Stomach (tissue), 9 donors: ENCODE results near the gene NAA38. TPM values are rescaled to one million over a fixed set of nuclear protein-coding genes. Genes with fewer than 3 reads are reported as not detected.
"Not testable (repeated sequence)": the region's sequence is repeated elsewhere in the genome, so short reads cannot be mapped to it uniquely, and the experiment has no call there.

ENCODE experiments used
- DNase-seq, 2 donors: peaks; one replicate each; pipeline versions ENCODE4 v3.0.0 to v3.0.0-alpha.2; 2013 to 2019
- H3K27ac ChIP-seq, 5 donors: fragments of 200-600 bp in 4 of 5; sonication (generic) in 4 of 5; one replicate each; pipeline ENCODE4 v1.5.1; 2013 to 2019; ENCODE audit warnings: mild to moderate bottlenecking in 1 of 5, moderate library complexity in 1 of 5
- H3K27me3 ChIP-seq, 3 donors: fragments of 200-600 bp; sonication (generic); one replicate each; pipeline ENCODE4 v1.5.1; 2017 to 2019; ENCODE audit warnings: mixed run types in 1 of 3
- H3K36me3 ChIP-seq, 4 donors: fragments of 200-600 bp; sonication (generic); 1 replicate in 3 of 4; 2 replicates in 1 of 4; pipeline ENCODE4 v1.5.1; 2016 to 2019
- H3K4me1 ChIP-seq, 4 donors: fragments of 200-600 bp; sonication (generic); one replicate each; pipeline ENCODE4 v1.5.1; 2016 to 2019
- H3K4me3 ChIP-seq, 4 donors: fragments of 200-600 bp; sonication (generic) in 3 of 4; one replicate each; pipeline ENCODE4 v1.5.1; 2016 to 2019; ENCODE audit warnings: mild to moderate bottlenecking in 1 of 4
- H3K9me3 ChIP-seq, 4 donors: fragments of 200-600 bp; sonication (generic); one replicate each; pipeline ENCODE4 v1.5.1; 2016 to 2019
- CTCF ChIP-seq, 7 experiments: fragments of 450-650 bp in 4 of 7; fragments of 200-600 bp in 3 of 7; sonication (generic) in 3 of 7; IDR thresholded peaks; one replicate each; pipeline ENCODE4 v1.5.1; 2016 to 2019; ENCODE audit warnings: antibody characterized with exemption in 7 of 7, control low read depth in 2 of 7, mild to moderate bottlenecking in 1 of 7
- EP300 ChIP-seq: sonication (generic); formaldehyde crosslinking; IDR thresholded peaks from one replicate; pipeline ENCODE4 v1.6.1; 2017; ENCODE audit warnings: antibody characterized with exemption
- POLR2A ChIP-seq, 4 donors: fragments of 450-650 bp; IDR thresholded peaks; one replicate each; pipeline ENCODE4 v1.6.1; 2016; ENCODE audit warnings: antibody characterized with exemption in 4 of 4, control low read depth in 2 of 4, mild to moderate bottlenecking in 1 of 4, moderate library complexity in 1 of 4
- POLR2AphosphoS5 ChIP-seq, 3 donors: sonication (generic); formaldehyde crosslinking; IDR thresholded peaks; one replicate each; pipeline ENCODE4 v1.6.1; 2016; ENCODE audit warnings: antibody characterized with exemption in 3 of 3
- WGBS, 5 donors: extraction: QIAGEN DNeasy Blood & Tissue Kit in 3 of 5; methylation state at CpG; one replicate each; pipeline versions ENCODE4 v1.1.5 to v1.1.7; 2013 to 2018; 5-methylcytosine and 5-hydroxymethylcytosine counted together
- intact Hi-C: fragments of 100-400 bp; cut with DNase I; formaldehyde crosslinking; loops from one replicate; pipeline ENCODE4 v1.15.1; 2023; ENCODE audit warnings: low total_unique reads
- polyA plus RNA-seq, 3 donors: library from polyadenylated mRNA; stranded (reverse); fragments of 200-250 nt; gene quantifications; one replicate each; pipeline ENCODE4 v1.2.3, GENCODE V29; 2013
- total RNA-seq, 5 donors: library from RNA; depleted of rRNA; stranded (reverse); fragments of >200 nt; gene quantifications; one replicate each; pipeline versions ENCODE4 v1.1.0 to v1.2.3, GENCODE V29; 2014 to 2016
- donor health status: healthy with polysubstance abuse.
- donor health status: Bipolar disorder and iron deficiency.
- donor health status: healthy.

NAA38 gene
- total and polyA plus RNA-seq, 8 donors = 42.0 to 281 (median 126) TPM

- Histone ChIP-seq H3K27ac (no peak overlapping the region), H3K4me3 (no peak overlapping the region), H3K4me1 (peaks cover 0 to 9% (median 0%) of the 10 kb centered on the region in 4 donors), H3K36me3 (peaks cover 0 to 48% (median 31%) of the 10 kb centered on the region in 4 donors), H3K27me3 (no peaks in the 10 kb centered on the region), H3K9me3 (no peaks in the 10 kb centered on the region)
- intact Hi-C loops = no loop called here
- WGBS, 5 donors = 59 to 71% (median 69%) methylated on average over 4 of the region's 4 CpGs
- peak in 1 of 2 donors; percentile 7 for DNase-seq
- no peak for TF ChIP-seq EP300
- TF ChIP-seq POLR2A (IDR thresholded peaks at IDR 0.05) = no peak
- TF ChIP-seq POLR2AphosphoS5 (IDR thresholded peaks at IDR 0.05) = no peak
- TF ChIP-seq CTCF (IDR thresholded peaks at IDR 0.05) = no peak
Observed at GRCh38 chr17:7873051-7873450, 15.7 kb upstream of the NAA38 start.

- Histone ChIP-seq H3K27ac (no peak overlapping the region), H3K4me3 (no peak overlapping the region), H3K9me3 (no peaks in the 10 kb centered on the region), H3K36me3 (peaks cover 0 to 25% (median 15%) of the 10 kb centered on the region in 4 donors), H3K4me1 (peaks cover 3 to 30% (median 15%) of the 10 kb centered on the region in 4 donors), H3K27me3 (no peaks in the 10 kb centered on the region)
- 73 to 84% (median 75%) methylated on average over 5 of the region's 5 CpGs for WGBS, 5 donors
- DNase-seq = peak in 1 of 2 donors; percentile 7
- no peak for TF ChIP-seq EP300
- no peak for TF ChIP-seq POLR2A (IDR thresholded peaks at IDR 0.05)
- no peak for TF ChIP-seq CTCF (IDR thresholded peaks at IDR 0.05)
- TF ChIP-seq POLR2AphosphoS5 (IDR thresholded peaks at IDR 0.05) = no peak
- intact Hi-C loops = no loop called here
Observed at GRCh38 chr17:7867881-7868329, 10.5 kb upstream of the NAA38 start.

DNA sequence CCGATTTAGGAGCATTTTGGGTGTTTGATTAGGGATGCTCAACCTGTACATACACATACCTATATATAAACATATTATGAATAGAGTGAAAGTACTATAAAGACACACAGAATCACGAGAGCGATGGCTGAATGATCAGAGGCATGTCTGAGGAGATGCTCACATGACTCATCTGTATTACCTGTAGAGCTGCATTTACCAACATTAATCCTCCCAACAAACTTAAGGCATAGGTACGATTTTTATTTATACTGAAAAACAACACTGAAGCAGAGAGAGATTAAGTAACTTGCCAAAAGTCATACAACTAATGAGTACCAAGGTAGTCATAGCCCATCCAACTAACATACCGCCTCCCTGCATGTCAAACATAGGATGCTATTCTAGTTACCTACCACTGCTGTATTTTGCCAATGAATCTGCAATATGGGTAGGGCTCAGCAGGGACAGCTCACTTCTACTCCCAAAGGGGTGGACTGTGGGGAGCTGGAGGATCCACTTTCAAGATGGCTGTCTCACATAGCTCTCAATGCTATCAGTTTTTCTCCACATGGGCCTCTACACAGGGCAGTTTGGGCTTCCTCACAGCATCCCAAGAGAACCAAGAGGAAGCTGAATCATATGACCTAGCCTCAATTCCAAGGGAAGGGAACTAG is 7.8 kb upstream of the NAA38 start:
- Histone ChIP-seq H3K4me1 (peaks cover 6 to 34% (median 19%) of the 10 kb centered on the region in 4 donors), H3K27ac (no peak overlapping the region), H3K36me3 (peaks cover 0 to 31% (median 18%) of the 10 kb centered on the region in 4 donors), H3K27me3 (no peaks in the 10 kb centered on the region), H3K4me3 (no peak overlapping the region), H3K9me3 (no peaks in the 10 kb centered on the region)
- peak in 1 of 2 donors; percentile 1 for DNase-seq
- TF ChIP-seq EP300 (no peak), POLR2AphosphoS5 (IDR thresholded peaks at IDR 0.05) (no peak), POLR2A (IDR thresholded peaks at IDR 0.05) (no peak), CTCF (IDR thresholded peaks at IDR 0.05) (no peak)
- intact Hi-C loops = no loop called here
- 88 to 92% (median 91%) methylated on average over 5 of the region's 5 CpGs for WGBS, 5 donors

DNA sequence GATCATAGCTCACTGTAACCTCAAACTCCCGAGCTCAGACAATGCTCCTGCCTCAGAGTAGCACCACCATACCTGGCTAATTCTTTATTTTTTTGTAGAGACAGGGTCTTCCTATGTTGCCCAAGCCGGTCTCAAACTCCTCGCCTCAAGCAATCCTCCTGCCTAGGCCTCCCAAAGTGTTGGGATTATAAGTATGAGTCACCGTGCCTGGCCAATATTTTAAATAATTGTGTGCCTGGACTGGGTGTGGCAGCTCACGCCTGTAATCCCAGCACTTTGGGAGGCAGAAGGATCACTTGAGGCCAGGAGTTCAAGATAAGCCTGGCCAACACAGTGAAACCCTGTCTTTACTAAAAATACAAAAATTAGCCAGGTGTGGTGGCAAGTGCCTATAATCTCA is 7.0 kb upstream of the NAA38 start:
- DNase-seq, intact Hi-C loops, H3K27ac ChIP-seq, H3K9me3 ChIP-seq, H3K27me3 ChIP-seq, H3K4me3 ChIP-seq: not testable (repeated sequence)
- 55 to 72% (median 64%) methylated on average over 5 of the region's 5 CpGs for WGBS, 5 donors
- Histone ChIP-seq H3K4me1 (peaks cover 6 to 34% (median 19%) of the 10 kb centered on the region in 4 donors), H3K36me3 (peaks cover 0 to 32% (median 15%) of the 10 kb centered on the region in 4 donors)
